HCT116 (cell line): ENCODE data around the gene LEKR1.

Experiments used
- CBX3 ChIP-seq: IDR thresholded peaks from 2 replicates; pipeline ENCODE4 v1.6.1; 2012; ENCODE audit warnings: low read depth
- EZH2 ChIP-seq: fragments of 200-600 bp; sonication (generic); IDR thresholded peaks from 2 replicates; pipeline ENCODE4 v1.6.1; 2017; ENCODE audit warnings: antibody characterized with exemption, mixed run types
- EZH2phosphoT487 ChIP-seq: fragments of 200-600 bp; IDR thresholded peaks from 2 replicates; pipeline ENCODE4 v1.6.1; 2018; ENCODE audit warnings: antibody characterized with exemption, borderline replicate concordance
- POLR2A ChIP-seq: IDR thresholded peaks from 2 replicates; pipeline ENCODE4 v1.7.0; 2011; ENCODE audit warnings: borderline replicate concordance; ENCODE audit not compliant: insufficient read depth, insufficient read length; ENCODE audit errors: extremely low read depth
- RAD21 ChIP-seq: IDR thresholded peaks from 2 replicates; pipeline ENCODE4 v1.6.1; 2012; ENCODE audit warnings: low read depth, mild to moderate bottlenecking
- REST ChIP-seq: IDR thresholded peaks from 2 replicates; pipeline ENCODE4 v1.6.1; 2012; ENCODE audit warnings: low read depth
- SRF ChIP-seq: IDR thresholded peaks from 2 replicates; pipeline ENCODE4 v1.6.1; 2012; ENCODE audit warnings: low read depth
- TCF7L2 ChIP-seq: IDR thresholded peaks from 2 replicates; pipeline ENCODE4 v1.7.0; 2011; ENCODE audit warnings: borderline replicate concordance, inconsistent platforms; ENCODE audit not compliant: insufficient read depth, insufficient read length; ENCODE audit errors: extremely low read depth
- YY1 ChIP-seq: IDR thresholded peaks from 2 replicates; pipeline ENCODE4 v1.6.1; 2011; ENCODE audit warnings: low read length, low read depth, moderate library complexity, mild to moderate bottlenecking; ENCODE audit not compliant: insufficient replicate concordance; ENCODE audit errors: extremely low read depth
- ZBTB33 ChIP-seq: IDR thresholded peaks from 2 replicates; pipeline ENCODE4 v1.6.1; 2011; ENCODE audit warnings: mild to moderate bottlenecking, low read length, moderate library complexity; ENCODE audit not compliant: insufficient replicate concordance; ENCODE audit errors: extremely low read depth
- TF ChIP-seq, protein P1 (sequence below), 3 experiments: fragments of 200-600 bp in 1 of 3; sonication (generic) in 1 of 3; IDR thresholded peaks in 2 of 3; conservative IDR thresholded peaks in 1 of 3; 2 replicates each; pipeline ENCODE4 v1.5.1; 2012 to 2017; ENCODE audit warnings: low read depth in 2 of 3, low read length in 2 of 3, antibody characterized with exemption in 1 of 3, borderline replicate concordance in 1 of 3, control low read depth in 1 of 3, mild to moderate bottlenecking in 1 of 3, mixed read lengths in 1 of 3, mixed run types in 1 of 3, moderate library complexity in 1 of 3; ENCODE audit not compliant: insufficient read depth in 1 of 3
- TF ChIP-seq, protein P2 (sequence below): IDR thresholded peaks from 2 replicates; pipeline ENCODE4 v1.6.1; 2012

DNA sequence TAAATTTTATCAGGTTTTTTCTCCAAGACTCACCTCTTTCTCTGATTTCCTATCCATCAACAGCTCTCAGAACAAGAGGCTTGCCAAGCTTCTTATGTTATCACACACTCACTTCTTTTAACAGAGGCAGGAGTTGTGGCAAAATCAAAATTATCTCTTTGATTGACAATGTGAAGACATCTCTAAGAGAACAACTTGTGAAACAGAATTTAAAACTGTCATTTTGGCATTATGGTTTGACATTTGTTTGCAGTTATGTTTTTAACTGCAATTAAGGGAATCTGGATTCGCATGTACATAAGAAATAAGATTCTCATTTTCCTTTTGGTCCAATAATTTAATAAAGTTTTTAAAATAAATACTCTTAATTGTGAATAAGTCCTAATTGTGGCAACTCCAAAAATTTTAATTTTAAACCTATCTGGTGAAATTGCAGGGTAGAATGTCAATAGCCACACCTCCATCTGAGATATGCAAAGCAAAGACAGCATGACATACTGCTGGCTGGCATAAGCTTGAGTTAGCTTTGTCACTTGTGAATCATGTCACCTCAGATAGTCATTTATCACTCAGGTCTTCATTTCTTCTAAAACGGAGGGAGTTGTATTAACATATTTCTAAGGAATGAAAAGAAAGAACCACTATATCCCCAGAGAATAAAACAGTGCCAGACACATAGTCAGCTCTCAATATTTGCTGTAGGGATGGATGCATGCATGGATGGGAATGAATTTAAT lies 175.2 kb downstream of the LEKR1 start:
- TF ChIP-seq TCF7L2 = no peak
- no peak for TF ChIP-seq EZH2
- TF ChIP-seq, protein P1, sequence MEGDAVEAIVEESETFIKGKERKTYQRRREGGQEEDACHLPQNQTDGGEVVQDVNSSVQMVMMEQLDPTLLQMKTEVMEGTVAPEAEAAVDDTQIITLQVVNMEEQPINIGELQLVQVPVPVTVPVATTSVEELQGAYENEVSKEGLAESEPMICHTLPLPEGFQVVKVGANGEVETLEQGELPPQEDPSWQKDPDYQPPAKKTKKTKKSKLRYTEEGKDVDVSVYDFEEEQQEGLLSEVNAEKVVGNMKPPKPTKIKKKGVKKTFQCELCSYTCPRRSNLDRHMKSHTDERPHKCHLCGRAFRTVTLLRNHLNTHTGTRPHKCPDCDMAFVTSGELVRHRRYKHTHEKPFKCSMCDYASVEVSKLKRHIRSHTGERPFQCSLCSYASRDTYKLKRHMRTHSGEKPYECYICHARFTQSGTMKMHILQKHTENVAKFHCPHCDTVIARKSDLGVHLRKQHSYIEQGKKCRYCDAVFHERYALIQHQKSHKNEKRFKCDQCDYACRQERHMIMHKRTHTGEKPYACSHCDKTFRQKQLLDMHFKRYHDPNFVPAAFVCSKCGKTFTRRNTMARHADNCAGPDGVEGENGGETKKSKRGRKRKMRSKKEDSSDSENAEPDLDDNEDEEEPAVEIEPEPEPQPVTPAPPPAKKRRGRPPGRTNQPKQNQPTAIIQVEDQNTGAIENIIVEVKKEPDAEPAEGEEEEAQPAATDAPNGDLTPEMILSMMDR (IDR thresholded peaks at IDR 0.05 in 2 of 3, conservative IDR thresholded peaks at IDR 0.05 in 1 of 3; ENCODE audit: borderline replicate concordance in 1 of 3, insufficient read depth in 1 of 3, low read depth in 2 of 3, low read length in 2 of 3) = no peak
- no peak for TF ChIP-seq EZH2phosphoT487
- TF ChIP-seq, protein P2, sequence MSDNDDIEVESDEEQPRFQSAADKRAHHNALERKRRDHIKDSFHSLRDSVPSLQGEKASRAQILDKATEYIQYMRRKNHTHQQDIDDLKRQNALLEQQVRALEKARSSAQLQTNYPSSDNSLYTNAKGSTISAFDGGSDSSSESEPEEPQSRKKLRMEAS = no peak
- no peak for TF ChIP-seq CBX3
- TF ChIP-seq RAD21 = no peak
- no peak for TF ChIP-seq YY1
- TF ChIP-seq POLR2A = no peak
- no peak for TF ChIP-seq SRF
- no peak for TF ChIP-seq ZBTB33
- no peak for TF ChIP-seq REST
